ENCODE data around the gene IL6.
"Not testable (repeated sequence)": the region's sequence is repeated elsewhere in the genome, so short reads cannot be mapped to it uniquely, and the experiment has no call there.

The IL6 gene

DNA sequence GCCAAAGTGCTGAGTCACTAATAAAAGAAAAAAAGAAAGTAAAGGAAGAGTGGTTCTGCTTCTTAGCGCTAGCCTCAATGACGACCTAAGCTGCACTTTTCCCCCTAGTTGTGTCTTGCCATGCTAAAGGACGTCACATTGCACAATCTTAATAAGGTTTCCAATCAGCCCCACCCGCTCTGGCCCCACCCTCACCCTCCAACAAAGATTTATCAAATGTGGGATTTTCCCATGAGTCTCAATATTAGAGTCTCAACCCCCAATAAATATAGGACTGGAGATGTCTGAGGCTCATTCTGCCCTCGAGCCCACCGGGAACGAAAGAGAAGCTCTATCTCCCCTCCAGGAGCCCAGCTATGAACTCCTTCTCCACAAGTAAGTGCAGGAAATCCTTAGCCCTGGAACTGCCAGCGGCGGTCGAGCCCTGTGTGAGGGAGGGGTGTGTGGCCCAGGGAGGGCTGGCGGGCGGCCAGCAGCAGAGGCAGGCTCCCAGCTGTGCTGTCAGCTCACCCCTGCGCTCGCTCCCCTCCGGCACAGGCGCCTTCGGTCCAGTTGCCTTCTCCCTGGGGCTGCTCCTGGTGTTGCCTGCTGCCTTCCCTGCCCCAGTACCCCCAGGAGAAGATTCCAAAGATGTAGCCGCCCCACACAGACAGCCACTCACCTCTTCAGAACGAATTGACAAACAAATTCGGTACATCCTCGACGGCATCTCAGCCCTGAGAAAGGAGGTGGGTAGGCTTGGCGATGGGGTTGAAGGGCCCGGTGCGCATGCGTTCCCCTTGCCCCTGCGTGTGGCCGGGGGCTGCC lies at the start of gene IL6:
TSS of gene IL6 (plus strand) at position 294 of the 807 bp plus-strand sequence. CDS start at position 357, 63 bp downstream.
- in situ Hi-C loops (cut with HindIII; ENCODE audit: low sequenced_read_pairs): no loop called here

DNA sequence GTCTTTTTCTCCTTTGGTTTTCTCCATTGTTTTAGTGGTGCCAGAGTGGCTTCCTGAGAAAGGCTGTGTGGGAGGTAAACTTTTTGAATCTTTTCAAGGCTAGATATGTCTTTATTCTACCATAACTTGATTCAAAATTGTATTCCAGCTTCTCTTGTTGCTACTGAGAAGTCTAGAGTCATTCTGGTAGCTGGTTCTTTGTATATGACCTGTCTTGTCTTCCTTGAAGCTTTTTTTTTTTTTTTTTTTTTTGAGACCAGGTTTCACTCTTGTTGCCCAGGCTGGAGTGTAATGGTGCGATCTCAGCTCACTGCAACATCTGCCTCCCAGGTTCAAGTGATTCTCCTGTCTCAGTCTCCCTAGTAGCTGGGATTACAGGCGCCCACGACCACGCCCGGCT lies 49.7 kb upstream of the IL6 start:
- in situ Hi-C loops (cut with HindIII; ENCODE audit: low sequenced_read_pairs): not testable (repeated sequence)

DNA sequence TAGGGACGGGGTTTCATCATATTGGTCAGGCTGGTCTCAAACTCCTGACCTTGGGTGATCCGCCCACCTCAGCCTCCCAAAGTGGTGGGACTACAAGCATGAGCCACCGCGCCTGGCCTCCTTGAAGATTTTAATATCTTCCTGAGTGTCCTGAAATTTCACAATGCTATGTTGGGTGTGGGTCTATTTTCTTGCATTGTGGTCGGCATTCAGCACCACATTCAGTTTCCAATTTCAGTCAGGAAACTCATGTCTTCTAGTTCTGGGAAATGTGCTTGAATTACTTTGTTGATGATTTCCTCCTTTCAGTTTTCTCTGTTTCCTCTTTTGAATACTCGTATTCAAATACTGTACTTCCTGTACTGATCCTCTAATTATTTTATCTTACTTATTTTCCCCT lies 49.3 kb upstream of the IL6 start:
- in situ Hi-C loops (cut with HindIII; ENCODE audit: low sequenced_read_pairs): no loop called here

DNA sequence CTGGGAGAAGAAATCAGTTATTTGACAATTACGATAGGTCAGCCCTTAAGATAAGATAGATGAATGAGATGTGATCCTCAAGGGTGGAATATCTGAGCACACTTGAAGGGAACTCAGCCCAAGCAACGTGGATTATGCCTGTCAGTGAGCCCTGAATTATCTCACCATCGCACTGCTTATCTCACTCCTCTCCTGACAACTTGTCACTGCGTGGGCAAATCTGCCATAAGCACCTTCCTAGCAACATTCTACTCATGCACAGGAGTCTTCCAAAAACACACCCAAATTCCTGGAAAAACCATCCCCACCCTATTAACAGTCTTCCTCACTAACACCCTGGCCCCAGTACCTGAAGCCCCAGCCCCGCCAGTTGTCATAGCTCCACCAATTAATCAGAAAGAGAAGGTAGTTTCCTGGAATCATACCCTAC lies 46.5 kb upstream of the IL6 start:
- in situ Hi-C loops (cut with HindIII; ENCODE audit: low sequenced_read_pairs): no loop called here

DNA sequence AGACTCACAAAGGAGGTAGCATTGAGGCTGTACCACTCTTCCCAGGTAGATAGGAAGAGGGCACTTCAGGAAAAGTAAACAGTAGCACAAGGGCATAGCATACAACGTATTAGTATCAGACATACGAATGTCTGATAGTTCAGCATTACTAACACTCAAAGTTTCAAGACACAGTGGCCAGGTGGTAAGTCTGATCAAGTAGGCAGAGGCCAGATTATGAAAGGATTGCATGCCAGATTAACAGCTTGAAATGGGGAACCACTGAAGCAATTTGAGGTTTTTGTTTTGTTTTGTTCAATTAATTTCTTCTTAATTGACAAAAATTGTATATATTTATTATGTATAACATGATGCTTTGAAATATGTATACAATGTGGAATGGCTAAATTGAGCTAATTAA lies 45.7 kb upstream of the IL6 start:
- in situ Hi-C loops (cut with HindIII; ENCODE audit: low sequenced_read_pairs): no loop called here

DNA sequence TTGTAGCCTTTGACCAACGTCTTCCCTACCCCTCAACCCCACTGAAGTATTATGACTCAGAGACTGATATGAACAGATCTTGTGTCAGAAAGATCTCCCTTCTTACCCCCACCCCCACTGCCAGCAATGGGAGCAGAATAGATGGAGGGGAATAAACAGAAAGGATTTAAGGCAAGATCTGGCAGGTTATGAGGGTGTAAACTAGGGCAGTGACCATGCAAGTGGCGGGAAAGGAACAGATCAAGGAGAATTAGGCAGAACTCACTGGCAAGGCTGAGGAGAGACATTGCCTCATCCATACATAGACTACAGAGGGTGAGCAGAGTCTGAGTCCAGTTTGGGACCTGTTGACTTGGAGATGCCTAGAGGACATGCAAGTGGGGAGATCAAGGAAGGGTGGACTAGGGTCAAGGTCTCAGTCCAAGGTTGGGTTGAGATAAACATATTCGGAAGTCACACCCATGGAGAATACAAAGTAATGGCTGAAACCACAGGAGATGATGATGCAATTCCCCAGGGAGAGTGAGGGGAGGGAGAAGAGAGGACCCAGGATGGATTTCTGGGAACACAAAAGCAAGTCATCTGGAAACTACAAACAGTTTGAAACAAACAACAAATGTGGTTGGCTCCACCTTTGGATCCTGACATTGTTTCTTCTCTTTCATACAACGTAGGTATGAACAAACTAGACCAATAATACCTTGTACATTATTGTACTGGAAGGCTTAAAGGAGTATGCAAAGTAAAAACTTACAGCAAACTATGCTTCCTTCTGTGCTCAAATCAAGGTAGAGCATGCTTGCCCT lies 44.9 kb upstream of the IL6 start:
- in situ Hi-C loops (cut with HindIII; ENCODE audit: low sequenced_read_pairs): no loop called here

DNA sequence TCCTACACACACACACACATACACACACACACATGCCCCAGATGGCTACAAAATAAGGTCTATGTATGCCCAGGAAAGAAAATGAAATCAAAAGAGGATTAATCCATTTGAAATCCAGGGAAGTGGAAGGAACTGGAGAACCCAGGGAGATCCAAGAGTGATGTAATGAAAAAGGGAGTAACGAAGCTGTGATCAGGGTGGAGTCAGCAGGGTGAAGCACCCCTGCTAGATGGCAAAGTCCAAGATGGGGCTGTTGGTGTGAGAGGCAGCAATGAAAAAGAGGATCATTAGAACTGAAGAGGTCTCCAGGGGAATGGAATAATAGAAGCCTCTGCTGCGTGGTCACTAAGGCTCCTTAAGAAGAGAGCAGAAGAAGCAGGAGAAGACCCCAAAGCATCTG lies 43.6 kb upstream of the IL6 start:
- in situ Hi-C loops (cut with HindIII; ENCODE audit: low sequenced_read_pairs): no loop called here

DNA sequence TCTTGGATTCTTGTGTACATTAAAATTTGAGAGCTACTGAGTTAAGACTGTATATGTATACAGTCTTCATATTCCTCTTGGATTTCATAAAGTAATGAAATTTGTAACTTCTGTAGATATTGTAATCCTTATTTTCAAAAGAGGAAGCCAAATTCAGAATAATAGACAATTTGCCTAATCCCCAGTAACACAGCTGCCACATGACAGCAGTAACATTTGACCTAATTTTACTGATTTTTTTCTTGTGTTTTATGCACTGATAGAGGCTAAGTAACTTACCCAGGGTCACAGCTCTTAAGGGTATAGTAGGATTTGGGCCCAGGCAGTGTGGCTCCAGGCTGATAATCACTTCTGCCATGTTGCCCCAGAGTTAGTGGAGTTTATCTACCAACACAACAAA lies 40.4 kb upstream of the IL6 start:
- in situ Hi-C loops (cut with HindIII; ENCODE audit: low sequenced_read_pairs): no loop called here

DNA sequence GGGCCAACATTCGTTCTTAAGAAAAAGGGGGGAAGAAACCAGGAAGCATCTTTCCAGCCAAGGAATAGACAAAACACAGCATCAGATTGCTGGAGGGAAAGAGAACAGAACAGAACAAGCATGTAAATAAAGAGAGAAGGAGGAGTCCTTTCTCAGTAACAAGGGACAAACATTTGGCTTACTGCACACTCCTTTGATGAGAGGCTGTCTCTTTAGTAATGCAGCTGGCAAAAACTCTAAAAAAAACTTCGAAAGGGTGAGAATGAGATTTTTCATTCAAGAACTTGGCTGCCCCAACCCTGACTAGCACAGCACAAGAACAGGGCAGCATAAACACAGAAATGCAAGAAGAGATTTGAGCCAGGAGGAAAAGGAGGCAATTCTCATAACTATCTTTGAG lies 38.9 kb upstream of the IL6 start:
- in situ Hi-C loops (cut with HindIII; ENCODE audit: low sequenced_read_pairs): no loop called here

DNA sequence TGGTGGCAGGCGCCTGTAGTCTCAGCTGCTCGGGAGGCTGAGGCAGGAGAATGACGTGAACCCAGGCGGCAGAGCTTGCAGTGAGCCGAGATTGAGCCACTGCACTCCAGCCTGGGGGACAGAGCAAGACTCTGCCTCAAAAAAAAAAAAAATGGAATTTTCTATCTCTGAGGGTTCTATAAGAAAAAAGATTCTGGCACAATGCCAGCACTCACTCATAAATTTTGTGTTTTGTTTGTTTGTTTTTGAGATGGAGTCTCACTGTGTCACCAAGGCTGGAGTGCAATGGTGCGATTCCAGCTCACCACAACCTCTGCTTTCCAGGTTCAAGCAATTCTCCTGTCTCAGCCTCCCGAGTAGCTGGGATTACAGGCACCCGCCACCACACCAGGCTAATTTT lies 38.1 kb upstream of the IL6 start:
- in situ Hi-C loops (cut with HindIII; ENCODE audit: low sequenced_read_pairs): not testable (repeated sequence)

DNA sequence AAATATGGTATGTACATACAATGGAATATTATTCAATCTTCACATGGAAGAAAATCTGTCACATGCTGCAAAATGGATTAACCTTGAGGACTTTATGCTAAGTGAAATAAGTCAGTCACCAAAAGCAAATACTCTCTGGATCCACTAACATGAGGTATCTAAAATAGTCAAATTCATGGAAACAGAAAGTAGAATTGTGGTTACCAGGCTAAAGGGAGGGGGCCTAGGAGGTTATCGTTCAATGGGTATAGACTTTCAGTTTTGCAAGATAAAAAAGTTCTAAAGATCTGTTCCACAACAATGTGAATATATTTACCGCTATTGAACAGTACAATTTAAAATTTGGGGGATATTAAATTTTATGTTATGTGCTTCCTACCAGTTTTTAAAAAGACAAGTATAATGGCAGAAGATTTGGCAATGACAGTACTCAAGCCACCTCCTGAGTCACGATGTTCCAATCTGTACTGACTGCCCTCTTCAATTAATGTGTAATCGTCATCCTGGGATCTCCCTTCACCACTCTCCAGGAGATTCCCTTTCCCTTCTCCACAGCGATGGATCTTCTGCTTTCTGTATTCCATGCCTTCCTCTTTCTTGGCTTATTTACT lies 32.3 kb upstream of the IL6 start:
- in situ Hi-C loops (cut with HindIII; ENCODE audit: low sequenced_read_pairs): no loop called here

DNA sequence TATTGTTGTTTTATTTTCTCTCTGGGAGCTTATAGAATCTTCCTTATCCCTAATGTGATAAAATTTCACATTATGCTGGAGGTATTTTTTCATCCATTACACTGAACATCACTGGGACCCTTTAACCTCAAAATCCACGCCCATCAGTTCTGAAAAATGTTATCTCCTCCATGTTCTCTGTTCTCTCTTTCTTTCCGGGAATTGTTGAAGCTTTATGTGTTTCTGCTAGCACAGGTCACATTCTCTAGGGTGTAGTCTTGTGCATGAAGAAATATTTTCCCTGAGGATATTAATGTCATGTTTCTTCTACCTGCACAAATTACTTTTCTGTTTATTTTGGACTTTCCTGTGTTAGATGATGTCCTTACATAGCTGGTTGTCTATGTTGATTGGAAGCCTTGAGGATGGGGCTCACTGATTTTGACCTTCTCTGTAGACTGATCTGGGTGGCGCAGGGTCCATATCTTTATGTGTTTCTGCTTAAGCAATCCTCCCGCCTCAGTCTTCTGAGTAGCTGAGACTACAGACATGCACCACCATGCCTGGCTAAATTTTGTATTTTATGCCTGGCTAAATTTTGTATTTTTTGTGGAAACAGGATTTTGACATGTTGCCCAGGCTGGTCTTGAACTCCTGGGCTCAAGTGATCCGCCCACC lies 31.4 kb upstream of the IL6 start:
- in situ Hi-C loops (cut with HindIII; ENCODE audit: low sequenced_read_pairs): no loop called here

DNA sequence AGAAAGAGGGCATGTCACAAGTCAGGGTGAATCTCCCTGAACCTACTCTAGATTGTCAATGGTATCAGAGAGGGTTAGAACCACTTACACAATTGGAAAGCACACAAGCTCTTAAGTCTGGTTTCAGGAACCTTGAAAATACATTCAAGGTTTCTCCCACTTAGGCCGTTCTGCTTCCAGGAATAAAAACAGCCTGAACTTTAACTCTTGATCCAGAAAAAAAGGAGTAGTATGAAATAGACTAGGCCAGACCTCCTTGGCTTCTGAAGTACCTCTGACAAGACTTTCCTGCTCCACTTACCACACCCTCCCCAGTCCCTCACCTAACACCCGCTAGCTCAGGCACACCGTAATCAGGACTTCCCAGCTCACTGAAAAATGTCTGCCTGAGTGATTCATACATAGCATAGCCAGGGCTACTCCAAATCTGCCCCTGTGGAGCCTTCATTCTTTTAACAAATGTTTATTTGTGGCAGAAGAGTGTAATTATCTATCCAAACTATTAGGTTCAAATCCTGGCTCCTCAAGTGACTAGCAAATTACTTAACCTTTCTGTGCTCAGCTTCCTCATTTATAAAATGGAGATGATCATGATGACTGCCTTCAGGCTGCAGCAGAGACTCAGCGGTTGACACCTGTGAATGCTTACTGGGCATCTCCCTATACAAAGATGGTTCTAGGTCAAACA lies 30.3 kb upstream of the IL6 start:
- in situ Hi-C loops (cut with HindIII; ENCODE audit: low sequenced_read_pairs): no loop called here

DNA sequence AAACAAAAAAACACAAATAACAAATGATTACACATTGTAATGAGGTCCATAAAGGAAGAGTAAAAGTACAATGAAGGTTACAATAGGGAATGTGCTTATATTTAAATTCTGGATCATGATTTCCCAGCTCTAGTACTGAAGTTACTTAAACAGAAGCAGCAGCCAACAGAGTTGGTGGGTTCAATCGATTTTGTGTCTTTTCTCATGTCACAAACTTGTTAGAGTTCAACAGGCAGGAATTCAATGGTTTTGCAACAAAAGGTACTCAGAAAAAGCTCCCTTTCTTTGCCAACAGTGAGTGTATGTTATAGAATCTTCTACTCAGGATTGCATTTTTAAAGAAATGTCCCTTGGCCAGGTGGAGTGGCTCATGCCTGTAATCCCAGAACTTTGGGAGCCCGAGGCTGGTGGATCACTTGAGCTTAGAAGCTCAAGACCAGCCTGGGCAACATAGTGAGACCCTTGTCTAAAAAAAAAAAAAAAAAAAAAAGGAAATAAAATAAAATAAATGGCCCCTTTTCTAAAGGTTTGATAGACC lies 29.6 kb upstream of the IL6 start:
- in situ Hi-C loops (cut with HindIII; ENCODE audit: low sequenced_read_pairs): no loop called here

DNA sequence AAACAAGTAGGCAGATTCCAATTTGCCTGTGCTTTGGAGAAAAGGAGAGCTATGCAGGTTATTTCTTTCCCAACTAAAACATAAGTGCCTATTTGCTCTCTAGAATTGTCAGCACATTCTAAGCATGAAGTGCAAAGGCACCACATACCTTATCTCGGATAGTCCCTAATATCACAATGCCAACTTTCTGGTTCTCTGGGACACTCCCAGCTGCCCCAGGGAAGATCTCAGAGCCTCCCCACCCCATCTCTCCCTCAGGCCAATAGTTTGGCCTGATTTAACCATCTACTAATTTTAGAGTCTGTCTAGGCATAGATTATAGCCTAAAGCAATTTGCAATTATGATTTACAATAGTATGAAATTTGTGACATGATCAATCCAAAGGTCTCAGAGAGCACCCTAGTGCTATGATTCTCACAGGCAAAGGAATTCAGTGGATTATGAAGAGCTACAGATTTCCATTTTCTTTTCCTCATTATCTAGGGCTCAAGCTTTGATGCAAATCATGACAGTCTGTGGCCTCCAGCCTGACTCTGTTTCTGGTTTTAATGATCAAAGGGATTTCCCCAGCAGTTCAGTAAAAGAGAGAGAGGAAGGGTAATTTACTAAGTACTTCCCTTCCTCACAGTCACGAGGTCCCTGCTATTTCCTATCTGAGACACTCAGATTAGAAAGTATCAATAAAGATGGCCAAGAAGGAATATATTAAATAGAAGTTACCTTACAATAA lies 29.0 kb upstream of the IL6 start:
- in situ Hi-C loops (cut with HindIII; ENCODE audit: low sequenced_read_pairs): no loop called here

DNA sequence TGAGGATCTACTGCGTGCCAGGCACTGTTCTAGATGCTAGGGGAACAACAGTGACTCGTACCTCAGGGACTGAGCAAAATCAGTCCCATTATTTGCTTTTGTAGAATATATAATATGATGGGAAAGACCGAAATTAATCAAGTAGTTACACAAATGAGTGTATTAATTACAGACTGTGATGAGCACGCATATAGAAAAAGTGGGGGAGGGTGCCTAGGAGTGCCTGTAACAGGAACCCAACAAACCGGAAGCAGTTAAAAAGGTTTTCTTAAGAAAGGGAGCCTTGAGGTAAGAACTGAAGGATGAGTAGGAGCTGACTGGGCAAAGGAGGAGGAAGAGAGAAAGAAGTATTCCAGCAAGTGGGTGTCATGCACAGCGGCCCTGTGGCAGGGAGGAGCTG lies 28.2 kb upstream of the IL6 start:
- in situ Hi-C loops (cut with HindIII; ENCODE audit: low sequenced_read_pairs): no loop called here

DNA sequence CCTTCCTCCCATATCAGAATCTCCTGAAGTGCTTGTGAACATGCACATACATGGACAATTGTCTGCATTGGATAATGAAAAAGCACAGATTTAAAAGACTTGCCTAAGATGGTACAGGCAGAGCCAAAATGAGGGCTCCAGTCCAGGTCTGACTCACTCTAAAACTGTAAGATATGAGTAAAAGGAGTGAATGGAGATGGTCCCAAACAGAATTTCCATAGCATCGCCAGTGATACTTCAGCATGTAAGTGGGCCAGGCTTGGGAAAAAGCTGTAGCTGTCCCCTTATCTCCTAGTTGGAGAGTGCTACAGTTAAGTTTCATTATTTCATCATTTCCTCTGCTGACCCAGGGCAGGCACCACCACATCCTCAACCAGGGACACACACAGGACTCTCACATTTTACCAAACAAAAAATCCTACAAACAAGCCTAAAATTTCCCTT lies 26.4 kb upstream of the IL6 start:
- in situ Hi-C loops (cut with HindIII; ENCODE audit: low sequenced_read_pairs): no loop called here

DNA sequence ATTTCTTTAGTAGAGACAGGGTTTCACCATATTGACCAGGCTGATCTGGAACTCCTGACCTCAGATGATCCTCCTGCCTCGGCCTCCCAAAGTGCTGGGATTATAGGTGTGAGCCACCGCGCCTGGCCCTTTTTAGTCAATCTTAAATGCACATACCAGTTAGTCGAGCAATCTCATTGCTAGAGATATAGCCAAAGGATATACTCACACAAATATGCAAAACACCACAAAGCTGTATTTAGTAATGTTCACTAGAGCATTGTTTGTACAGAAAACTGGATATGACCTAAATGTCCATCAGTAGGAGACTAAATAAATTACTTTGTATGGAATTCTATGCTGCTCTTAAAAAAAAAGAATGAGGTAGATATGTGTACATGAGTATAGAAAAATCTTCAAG lies 24.5 kb upstream of the IL6 start:
- in situ Hi-C loops (cut with HindIII; ENCODE audit: low sequenced_read_pairs): no loop called here

DNA sequence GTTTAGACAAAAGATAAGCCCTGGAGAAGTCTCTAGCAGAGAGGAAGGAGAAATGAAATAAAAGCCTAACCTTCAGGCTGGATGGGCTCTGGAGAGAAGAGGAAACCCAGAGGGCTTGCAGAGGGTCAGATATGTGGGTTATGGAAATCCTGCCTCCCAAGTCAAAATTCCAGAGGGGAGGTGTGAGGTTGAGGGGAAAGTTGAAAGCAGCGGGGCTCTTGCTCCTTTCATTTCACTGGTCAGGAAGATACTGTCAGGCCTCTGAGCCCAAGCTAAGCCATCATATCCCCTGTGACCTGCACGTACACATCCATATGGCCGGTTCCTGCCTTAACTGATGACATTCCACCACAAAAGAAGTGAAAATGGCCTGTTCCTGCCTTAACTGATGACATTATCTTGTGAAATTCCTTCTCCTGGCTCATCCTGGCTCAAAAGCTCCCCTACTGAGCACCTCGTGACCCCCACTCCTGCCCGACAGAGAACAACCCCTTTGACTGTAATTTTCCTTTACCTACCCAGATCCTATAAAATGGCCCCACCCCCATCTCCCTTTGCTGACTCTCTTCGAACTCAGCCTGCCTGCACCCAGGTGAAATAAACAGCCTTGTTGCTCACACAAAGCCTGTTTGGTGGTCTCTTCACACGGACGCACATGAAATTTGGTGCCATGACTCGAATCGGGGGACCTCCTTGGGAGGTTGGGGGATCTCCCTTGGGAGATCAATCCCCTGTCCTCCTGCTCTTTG lies 23.7 kb upstream of the IL6 start:
- in situ Hi-C loops (cut with HindIII; ENCODE audit: low sequenced_read_pairs): not testable (repeated sequence)

Measured in DLD1 (cell line).